ENCODE results near the gene BET1L.

BET1L gene

DNA sequence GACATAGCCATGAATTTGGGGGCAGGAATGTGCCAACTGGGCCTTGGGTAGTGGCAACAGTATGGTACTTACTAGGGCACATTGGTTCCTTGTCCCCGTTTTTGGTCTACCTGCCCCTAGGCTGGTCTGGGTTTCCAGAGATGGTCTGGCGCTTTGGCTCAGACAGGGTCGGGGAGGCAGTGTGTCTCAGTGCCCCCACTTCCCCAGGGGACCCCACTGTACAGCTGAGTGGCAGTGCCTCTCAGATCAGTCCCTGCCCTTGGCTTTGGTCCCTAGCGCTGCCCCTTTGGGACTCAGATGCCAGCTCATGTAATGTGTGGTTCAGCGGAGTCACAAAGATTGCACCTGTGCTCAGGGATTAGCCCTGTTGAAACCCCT, 3.6 kb upstream of the BET1L start:
- H2AFZ ChIP-seq (ENCODE audit: low read length), result no peak overlapping the region
- peak overlapping the region; percentile 99 for H3K9ac ChIP-seq (ENCODE audit: low read depth, low read length, poor library complexity, severe bottlenecking)
- H3K9me2 ChIP-seq (replicated peaks; ENCODE audit: low read depth, low read length), result no peaks in the 10 kb centered on the region
- H3K4me2 ChIP-seq (ENCODE audit: low read depth, low read length, poor library complexity, severe bottlenecking), result peak overlapping the region; percentile 99
- H3K79me2 ChIP-seq (ENCODE audit: insufficient read depth, low read length), result peaks cover 56% of the 10 kb centered on the region
- peak overlapping the region; percentile 98 for H3K4me3 ChIP-seq (ENCODE audit: low read length, poor library complexity, severe bottlenecking)
- H3K9me3 ChIP-seq (ENCODE audit: insufficient read depth, low read depth, low read length), result no peaks in the 10 kb centered on the region
- peaks cover 5% of the 10 kb centered on the region for H3F3A ChIP-seq (ENCODE audit: low read depth)
- no peaks in the 10 kb centered on the region for H3K27me3 ChIP-seq (ENCODE audit: insufficient read depth, low read length, poor library complexity, severe bottlenecking)
- peaks cover 30% of the 10 kb centered on the region for H3K4me1 ChIP-seq (ENCODE audit: insufficient read depth, low read length, poor library complexity, severe bottlenecking)
- peaks cover 42% of the 10 kb centered on the region; the same call in 1 of the 2 replicates for H3K36me3 ChIP-seq (ENCODE audit: insufficient read depth, low read length)
- peaks cover 33% of the 10 kb centered on the region for H4K20me1 ChIP-seq (ENCODE audit: insufficient read depth, low read length, poor library complexity, severe bottlenecking)
- TF ChIP-seq, protein P1, sequence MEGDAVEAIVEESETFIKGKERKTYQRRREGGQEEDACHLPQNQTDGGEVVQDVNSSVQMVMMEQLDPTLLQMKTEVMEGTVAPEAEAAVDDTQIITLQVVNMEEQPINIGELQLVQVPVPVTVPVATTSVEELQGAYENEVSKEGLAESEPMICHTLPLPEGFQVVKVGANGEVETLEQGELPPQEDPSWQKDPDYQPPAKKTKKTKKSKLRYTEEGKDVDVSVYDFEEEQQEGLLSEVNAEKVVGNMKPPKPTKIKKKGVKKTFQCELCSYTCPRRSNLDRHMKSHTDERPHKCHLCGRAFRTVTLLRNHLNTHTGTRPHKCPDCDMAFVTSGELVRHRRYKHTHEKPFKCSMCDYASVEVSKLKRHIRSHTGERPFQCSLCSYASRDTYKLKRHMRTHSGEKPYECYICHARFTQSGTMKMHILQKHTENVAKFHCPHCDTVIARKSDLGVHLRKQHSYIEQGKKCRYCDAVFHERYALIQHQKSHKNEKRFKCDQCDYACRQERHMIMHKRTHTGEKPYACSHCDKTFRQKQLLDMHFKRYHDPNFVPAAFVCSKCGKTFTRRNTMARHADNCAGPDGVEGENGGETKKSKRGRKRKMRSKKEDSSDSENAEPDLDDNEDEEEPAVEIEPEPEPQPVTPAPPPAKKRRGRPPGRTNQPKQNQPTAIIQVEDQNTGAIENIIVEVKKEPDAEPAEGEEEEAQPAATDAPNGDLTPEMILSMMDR (conservative IDR thresholded peaks at IDR 0.05; ENCODE audit: low read length), result no peak
- TF ChIP-seq EZH2phosphoT487 (IDR thresholded peaks at IDR 0.05; ENCODE audit: borderline replicate concordance), result no peak

DNA sequence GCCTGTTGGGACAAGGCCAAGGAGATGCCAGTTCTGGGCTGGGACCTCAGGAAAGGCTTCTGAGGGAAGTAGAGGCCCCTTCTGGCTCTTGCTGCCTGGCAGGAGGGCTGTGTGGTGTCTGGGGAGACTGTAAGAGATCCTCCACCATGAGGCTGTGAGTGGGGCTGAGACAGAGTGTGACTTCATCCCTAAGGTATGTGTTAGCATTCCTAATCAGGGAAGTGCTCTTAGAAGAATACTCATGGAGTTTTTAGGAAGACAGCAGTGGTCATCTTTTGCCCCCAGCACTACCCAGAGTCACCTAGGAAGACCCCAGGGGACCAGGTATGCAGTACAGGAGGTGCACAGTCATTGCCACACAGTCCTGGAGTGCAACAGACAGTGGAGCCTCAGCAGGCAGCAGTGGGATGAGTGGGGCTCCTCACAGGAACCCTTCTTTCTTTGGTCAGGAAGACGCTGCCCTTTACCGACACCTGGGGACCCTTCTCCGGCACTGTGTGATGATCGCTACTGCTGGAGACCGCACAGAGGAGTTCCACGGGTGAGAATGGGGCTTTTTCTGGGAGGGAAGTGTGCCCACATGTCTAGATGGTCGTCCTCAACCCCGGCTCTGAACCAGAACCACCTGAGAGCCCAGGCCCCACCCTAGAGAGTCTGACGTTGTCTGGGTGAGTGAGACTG, 3.1 kb upstream of the BET1L start:
- Histone ChIP-seq H3K79me2 (ENCODE audit: insufficient read depth, low read length) (peaks cover 61% of the 10 kb centered on the region), H3K9me2 (replicated peaks; ENCODE audit: low read depth, low read length) (no peaks in the 10 kb centered on the region), H3K27me3 (ENCODE audit: insufficient read depth, low read length, poor library complexity, severe bottlenecking) (no peaks in the 10 kb centered on the region), H3K4me1 (ENCODE audit: insufficient read depth, low read length, poor library complexity, severe bottlenecking) (peaks cover 35% of the 10 kb centered on the region), H3K36me3 (ENCODE audit: insufficient read depth, low read length) (peaks cover 40% of the 10 kb centered on the region; the same call in 1 of the 2 replicates), H3K9me3 (ENCODE audit: insufficient read depth, low read depth, low read length) (no peaks in the 10 kb centered on the region), H3K4me3 (ENCODE audit: low read length, poor library complexity, severe bottlenecking) (peak overlapping the region; percentile 98), H3K4me2 (ENCODE audit: low read depth, low read length, poor library complexity, severe bottlenecking) (peak overlapping the region; percentile 99), H3K9ac (ENCODE audit: low read depth, low read length, poor library complexity, severe bottlenecking) (peak overlapping the region; percentile 99), H3F3A (ENCODE audit: low read depth) (peaks cover 5% of the 10 kb centered on the region), H4K20me1 (ENCODE audit: insufficient read depth, low read length, poor library complexity, severe bottlenecking) (peaks cover 36% of the 10 kb centered on the region), H2AFZ (ENCODE audit: low read length) (no peak overlapping the region)
- TF ChIP-seq EZH2phosphoT487 (IDR thresholded peaks at IDR 0.05; ENCODE audit: borderline replicate concordance), result no peak
- TF ChIP-seq, protein P1 (conservative IDR thresholded peaks at IDR 0.05; ENCODE audit: low read length), result no peak

DNA sequence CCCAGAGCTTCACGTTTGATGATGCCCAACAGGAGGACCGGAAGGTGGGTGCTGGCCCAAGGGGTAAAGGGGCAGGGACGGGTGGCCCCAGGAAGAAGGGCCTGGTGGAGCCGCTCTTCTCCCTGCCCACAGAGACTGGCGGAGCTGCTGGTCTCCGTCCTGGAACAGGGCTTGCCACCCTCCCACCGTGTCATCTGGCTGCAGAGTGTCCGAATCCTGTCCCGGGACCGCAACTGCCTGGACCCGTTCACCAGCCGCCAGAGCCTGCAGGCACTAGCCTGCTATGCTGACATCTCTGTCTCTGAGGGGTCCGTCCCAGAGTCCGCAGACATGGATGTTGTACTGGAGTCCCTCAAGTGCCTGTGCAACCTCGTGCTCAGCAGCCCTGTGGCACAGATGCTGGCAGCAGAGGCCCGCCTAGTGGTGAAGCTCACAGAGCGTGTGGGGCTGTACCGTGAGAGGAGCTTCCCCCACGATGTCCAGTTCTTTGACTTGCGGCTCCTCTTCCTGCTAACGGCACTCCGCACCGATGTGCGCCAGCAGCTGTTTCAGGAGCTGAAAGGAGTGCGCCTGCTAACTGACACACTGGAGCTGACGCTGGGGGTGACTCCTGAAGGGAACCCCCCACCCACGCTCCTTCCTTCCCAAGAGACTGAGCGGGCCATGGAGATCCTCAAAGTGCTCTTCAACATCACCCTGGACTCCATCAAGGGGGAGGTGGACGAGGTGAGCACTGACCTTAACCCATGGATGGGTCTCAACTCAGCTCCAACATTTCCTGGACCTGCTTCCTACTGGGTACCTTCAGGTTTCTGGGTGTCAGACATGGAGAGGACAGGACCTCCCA, 2.3 kb upstream of the BET1L start:
- Histone ChIP-seq H3K79me2 (ENCODE audit: insufficient read depth, low read length) (peaks cover 69% of the 10 kb centered on the region), H3K4me1 (ENCODE audit: insufficient read depth, low read length, poor library complexity, severe bottlenecking) (peaks cover 40% of the 10 kb centered on the region), H3K36me3 (ENCODE audit: insufficient read depth, low read length) (peaks cover 36% of the 10 kb centered on the region; the same call in 1 of the 2 replicates)

More for the DNA sequence above, 2.3 kb upstream of the BET1L start:
- Histone ChIP-seq H2AFZ (ENCODE audit: low read length) (no peak overlapping the region), H3K4me2 (ENCODE audit: low read depth, low read length, poor library complexity, severe bottlenecking) (peak overlapping the region; percentile 99), H3K9me3 (ENCODE audit: insufficient read depth, low read depth, low read length) (no peaks in the 10 kb centered on the region), H3K9me2 (replicated peaks; ENCODE audit: low read depth, low read length) (no peaks in the 10 kb centered on the region), H4K20me1 (ENCODE audit: insufficient read depth, low read length, poor library complexity, severe bottlenecking) (peaks cover 36% of the 10 kb centered on the region), H3F3A (ENCODE audit: low read depth) (peaks cover 5% of the 10 kb centered on the region), H3K27me3 (ENCODE audit: insufficient read depth, low read length, poor library complexity, severe bottlenecking) (no peaks in the 10 kb centered on the region), H3K9ac (ENCODE audit: low read depth, low read length, poor library complexity, severe bottlenecking) (peak overlapping the region; percentile 99), H3K4me3 (ENCODE audit: low read length, poor library complexity, severe bottlenecking) (peak overlapping the region; percentile 98)
- TF ChIP-seq EZH2phosphoT487 (IDR thresholded peaks at IDR 0.05; ENCODE audit: borderline replicate concordance), result no peak
- TF ChIP-seq, protein P1 (conservative IDR thresholded peaks at IDR 0.05; ENCODE audit: low read length), result no peak

Measured in Loucy (cell line).